HPDE6-E6E7 (cell line): ENCODE measurements around the gene PTPRD.
"Not testable (repeated sequence)": the region's sequence is repeated elsewhere in the genome, so short reads cannot be mapped to it uniquely, and the experiment has no call there.

Experiments used
- DNase-seq: peaks from one replicate; pipeline ENCODE4 v3.0.0; 2011; ENCODE audit warnings: missing footprints; ENCODE audit errors: extremely low spot score

Gene PTPRD

GRCh38 chr9:9173264-9173663 lies 1439.5 kb downstream of the PTPRD start:
- no peak for DNase-seq

- DNase-seq, result no peak
Observed at GRCh38 chr9:9170439-9171134, 1442.2 kb downstream of the PTPRD start.

- DNase-seq, result no peak
Observed at GRCh38 chr9:9142001-9142400, 1470.8 kb downstream of the PTPRD start.

GRCh38 chr9:9133526-9133925 lies 1479.3 kb downstream of the PTPRD start:
- DNase-seq, result no peak

GRCh38 chr9:9124616-9125015 lies 1488.2 kb downstream of the PTPRD start:
- DNase-seq, result no peak

- no peak for DNase-seq
Observed at GRCh38 chr9:9122230-9122875, 1490.4 kb downstream of the PTPRD start.

GRCh38 chr9:9117866-9118265 lies 1494.9 kb downstream of the PTPRD start:
- no peak for DNase-seq

GRCh38 chr9:9112001-9112720 lies 1500.6 kb downstream of the PTPRD start:
- no peak for DNase-seq

- no peak for DNase-seq
Observed at GRCh38 chr9:9108641-9109040, 1504.2 kb downstream of the PTPRD start.

GRCh38 chr9:9102295-9102694 lies 1510.5 kb downstream of the PTPRD start:
- no peak for DNase-seq

- no peak for DNase-seq
Observed at GRCh38 chr9:9100070-9100469, 1512.7 kb downstream of the PTPRD start.

GRCh38 chr9:9099646-9100045 lies 1513.2 kb downstream of the PTPRD start:
- no peak for DNase-seq

GRCh38 chr9:9097254-9097653 lies 1515.5 kb downstream of the PTPRD start:
- not testable (repeated sequence) for DNase-seq

- DNase-seq, result no peak
Observed at GRCh38 chr9:9091387-9091786, 1521.4 kb downstream of the PTPRD start.

- no peak for DNase-seq
Observed at GRCh38 chr9:9079473-9079872, 1533.3 kb downstream of the PTPRD start.

- DNase-seq, result no peak
Observed at GRCh38 chr9:9078301-9078700, 1534.5 kb downstream of the PTPRD start.

- no peak for DNase-seq
Observed at GRCh38 chr9:9061627-9062026, 1551.2 kb downstream of the PTPRD start.

GRCh38 chr9:9054354-9054992 lies 1558.3 kb downstream of the PTPRD start:
- no peak for DNase-seq

- no peak for DNase-seq
Observed at GRCh38 chr9:9045572-9045971, 1567.2 kb downstream of the PTPRD start.

GRCh38 chr9:9045072-9045471 lies 1567.7 kb downstream of the PTPRD start:
- no peak for DNase-seq

GRCh38 chr9:9043788-9044187 lies 1569.0 kb downstream of the PTPRD start:
- not testable (repeated sequence) for DNase-seq

GRCh38 chr9:9041756-9042155 lies 1571.0 kb downstream of the PTPRD start:
- no peak for DNase-seq
